Spleen (tissue), 7 donors: Measurements from ENCODE around the gene SPTBN1.

Source experiments
- POLR2A ChIP-seq, 3 donors: fragments of 450-650 bp; IDR thresholded peaks; one replicate each; pipeline ENCODE4 v1.5.1; 2017; ENCODE audit warnings: antibody characterized with exemption in 3 of 3, mild to moderate bottlenecking in 1 of 3
- TF ChIP-seq, protein P1 (sequence below), 11 experiments: fragments of 200-600 bp in 7 of 11; fragments of 450-650 bp in 4 of 11; sonication (generic) in 4 of 11; IDR thresholded peaks in 8 of 11; conservative IDR thresholded peaks in 3 of 11; 1 replicate in 7 of 11; 2 replicates in 4 of 11; pipeline versions ENCODE4 v1.4.0 to v1.8.0; 2016 to 2021; ENCODE audit warnings: antibody characterized with exemption in 11 of 11, inconsistent platforms in 4 of 11, mild to moderate bottlenecking in 1 of 11
- donor health status: DM: no; HTN: no; CAD: no; lungs with moderate emphysema.
- donor health status: DM: no; HTN: no; CAD: no.
- donor health status: DM: no; HTN: no; CAD: no.

DNA sequence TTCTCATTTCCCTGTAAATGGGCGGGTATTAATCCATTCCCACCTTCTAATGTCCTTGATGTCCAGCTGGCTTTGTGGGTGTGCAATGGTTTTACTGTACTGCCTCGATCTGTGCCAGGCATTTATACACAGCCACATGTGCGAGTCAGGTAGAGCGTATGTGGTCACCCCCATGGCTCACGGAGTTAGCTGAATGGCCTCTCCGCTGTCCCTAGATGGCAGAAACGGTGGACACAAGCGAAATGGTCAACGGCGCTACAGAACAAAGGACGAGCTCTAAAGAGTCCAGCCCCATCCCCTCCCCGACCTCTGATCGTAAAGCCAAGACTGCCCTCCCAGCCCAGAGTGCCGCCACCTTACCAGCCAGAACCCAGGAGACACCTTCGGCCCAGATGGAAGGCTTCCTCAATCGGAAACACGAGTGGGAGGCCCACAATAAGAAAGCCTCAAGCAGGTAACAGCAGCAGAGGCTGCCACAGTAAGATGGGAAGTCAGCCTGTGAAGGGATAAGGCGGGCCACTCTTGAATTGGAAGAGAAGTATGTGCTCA lies 208.2 kb downstream of the SPTBN1 start:
- TF ChIP-seq, protein P1, sequence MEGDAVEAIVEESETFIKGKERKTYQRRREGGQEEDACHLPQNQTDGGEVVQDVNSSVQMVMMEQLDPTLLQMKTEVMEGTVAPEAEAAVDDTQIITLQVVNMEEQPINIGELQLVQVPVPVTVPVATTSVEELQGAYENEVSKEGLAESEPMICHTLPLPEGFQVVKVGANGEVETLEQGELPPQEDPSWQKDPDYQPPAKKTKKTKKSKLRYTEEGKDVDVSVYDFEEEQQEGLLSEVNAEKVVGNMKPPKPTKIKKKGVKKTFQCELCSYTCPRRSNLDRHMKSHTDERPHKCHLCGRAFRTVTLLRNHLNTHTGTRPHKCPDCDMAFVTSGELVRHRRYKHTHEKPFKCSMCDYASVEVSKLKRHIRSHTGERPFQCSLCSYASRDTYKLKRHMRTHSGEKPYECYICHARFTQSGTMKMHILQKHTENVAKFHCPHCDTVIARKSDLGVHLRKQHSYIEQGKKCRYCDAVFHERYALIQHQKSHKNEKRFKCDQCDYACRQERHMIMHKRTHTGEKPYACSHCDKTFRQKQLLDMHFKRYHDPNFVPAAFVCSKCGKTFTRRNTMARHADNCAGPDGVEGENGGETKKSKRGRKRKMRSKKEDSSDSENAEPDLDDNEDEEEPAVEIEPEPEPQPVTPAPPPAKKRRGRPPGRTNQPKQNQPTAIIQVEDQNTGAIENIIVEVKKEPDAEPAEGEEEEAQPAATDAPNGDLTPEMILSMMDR (IDR thresholded peaks at IDR 0.05 in 8 of 11, conservative IDR thresholded peaks at IDR 0.05 in 3 of 11), result no peak
- TF ChIP-seq POLR2A (IDR thresholded peaks at IDR 0.05), result no peak
